CD4-positive, alpha-beta T cell (primary cell): ENCODE results near the gene ERH. TPM values are rescaled to one million over a fixed set of nuclear protein-coding genes. Genes with fewer than 3 reads are reported as not detected.

ENCODE experiments used
- ATAC-seq: fragments of 200-7000 bp; cut with Tn5 transposase; one replicate; pipeline ENCODE4 v1.10.0; 2022; ENCODE audit warnings: mild to moderate bottlenecking; ENCODE audit not compliant: poor library complexity
- CTCF ChIA-PET: fragments of 350-600 bp; sonication (Branson Sonifier 250); formaldehyde crosslinking; loops from one replicate; lab custom pipeline; 2021; ENCODE audit warnings: antibody characterized with exemption, inconsistent platforms; lab: Charles Lee
- POLR2A ChIA-PET: fragments of 350-600 bp; sonication (Branson Sonifier 250); formaldehyde crosslinking; loops from one replicate; lab custom pipeline; 2021; ENCODE audit warnings: antibody characterized with exemption, inconsistent platforms; lab: Charles Lee
- DNase-seq, 14 experiments: peaks; one replicate each; pipeline ENCODE4 v3.0.0-alpha.2; 2013 to 2020; ENCODE audit warnings: mixed read lengths in 2 of 14
- H3K27ac ChIP-seq, 2 donors: one replicate each; pipeline versions ENCODE4 v1.5.1 to v1.7.0; 2013; ENCODE audit warnings: low read length in 2 of 2, low read depth in 1 of 2, mild to moderate bottlenecking in 1 of 2
- H3K27me3 ChIP-seq, 2 experiments: 1 replicate in 1 of 2; 2 replicates in 1 of 2; pipeline versions ENCODE4 v1.6.1 to v1.7.0; 2013; ENCODE audit warnings: low read length in 2 of 2, control low read depth in 1 of 2, mild to moderate bottlenecking in 1 of 2, moderate library complexity in 1 of 2; ENCODE audit not compliant: insufficient read depth in 2 of 2, control insufficient read depth in 1 of 2
- H3K36me3 ChIP-seq: one replicate; pipeline ENCODE4 v1.6.1; 2013; ENCODE audit warnings: low read length, control low read depth; ENCODE audit not compliant: insufficient read depth
- H3K4me1 ChIP-seq: one replicate; pipeline ENCODE4 v1.6.1; 2013; ENCODE audit warnings: low read length, control low read depth; ENCODE audit not compliant: insufficient read depth
- H3K4me3 ChIP-seq: one replicate; pipeline ENCODE4 v1.5.1; 2013; ENCODE audit warnings: mild to moderate bottlenecking, low read length, moderate library complexity
- H3K9me3 ChIP-seq, 2 experiments: 1 replicate in 1 of 2; 2 replicates in 1 of 2; pipeline versions ENCODE4 v1.6.1 to v1.7.0; 2013; ENCODE audit warnings: low read length in 2 of 2, mild to moderate bottlenecking in 2 of 2, control low read depth in 1 of 2, moderate library complexity in 1 of 2; ENCODE audit not compliant: control insufficient read depth in 1 of 2, insufficient read depth in 1 of 2
- H3K27ac Mint-ChIP-seq: one replicate; pipeline ENCODE4 v1.8.0; 2020; ENCODE audit warnings: mixed read lengths
- H3K27me3 Mint-ChIP-seq: one replicate; pipeline ENCODE4 v1.8.0; 2021; ENCODE audit warnings: mixed read lengths
- H3K36me3 Mint-ChIP-seq: one replicate; pipeline ENCODE4 v1.8.0; 2021; ENCODE audit warnings: low read depth, mixed read lengths
- H3K4me1 Mint-ChIP-seq: one replicate; pipeline ENCODE4 v1.8.0; 2021; ENCODE audit warnings: low read depth, mixed read lengths
- H3K4me3 Mint-ChIP-seq: one replicate; pipeline ENCODE4 v1.8.0; 2020; ENCODE audit warnings: mild to moderate bottlenecking, mixed read lengths
- H3K9me3 Mint-ChIP-seq: one replicate; pipeline ENCODE4 v1.8.0; 2020; ENCODE audit warnings: mixed read lengths
- CTCF ChIP-seq: fragments of 200-600 bp; IDR thresholded peaks from one replicate; pipeline ENCODE4 v1.8.0; 2022; ENCODE audit warnings: antibody characterized with exemption, mild to moderate bottlenecking
- intact Hi-C, 2 experiments: fragments of 100-400 bp; cut with DNase I in 1 of 2; cut with micrococcal nuclease in 1 of 2; formaldehyde crosslinking; loops; one replicate each; pipeline versions ENCODE4 v1.15.1 to v1.9.0; 2023 to 2025; cut with DNase I, micrococcal nuclease
- total RNA-seq, 174 experiments: library from RNA in 2 of 174; stranded (reverse) in 2 of 174; gene quantifications; one replicate each; pipeline ENCODE4 v1.2.3 and lab custom pipeline; 2021 to 2026

The ERH gene
- total RNA-seq, 2 experiments from 2014 or later = 87.0 to 96.3 TPM

GRCh38 chr14:69374235-69374634 is 23.9 kb downstream of the ERH start:
- POLR2A ChIA-PET = no interaction called here
- no peak overlapping the region for H3K4me3 ChIP-seq
- Mint-ChIP-seq H3K27ac (no peak overlapping the region), H3K9me3 (peaks cover 7% of the 10 kb centered on the region), H3K4me1 (no peaks in the 10 kb centered on the region), H3K36me3 (peaks cover 53% of the 10 kb centered on the region), H3K4me3 (no peak overlapping the region), H3K27me3 (no peaks in the 10 kb centered on the region)
- no peaks in the 10 kb centered on the region for H3K27me3 ChIP-seq
- DNase-seq = no peak
- ATAC-seq = no peak
- intact Hi-C loops = no loop called here
- CTCF ChIA-PET = no interaction called here
- no peak for TF ChIP-seq CTCF
- no peak overlapping the region for H3K27ac ChIP-seq
- H3K4me1 ChIP-seq = no peaks in the 10 kb centered on the region
- no peaks in the 10 kb centered on the region for H3K9me3 ChIP-seq
- peaks cover 28% of the 10 kb centered on the region for H3K36me3 ChIP-seq

GRCh38 chr14:69373104-69373503 is 25.0 kb downstream of the ERH start:
- no peaks in the 10 kb centered on the region for H3K9me3 ChIP-seq
- H3K27ac Mint-ChIP-seq = no peak overlapping the region
- H3K27ac ChIP-seq = no peak overlapping the region
- no peak for TF ChIP-seq CTCF
- H3K36me3 Mint-ChIP-seq = peaks cover 45% of the 10 kb centered on the region
- no peaks in the 10 kb centered on the region for H3K4me1 Mint-ChIP-seq
- no peak for ATAC-seq
- H3K36me3 ChIP-seq = peaks cover 22% of the 10 kb centered on the region
- H3K4me1 ChIP-seq = no peaks in the 10 kb centered on the region
- H3K4me3 ChIP-seq = no peak overlapping the region
- ChIA-PET POLR2A (no interaction called here), CTCF (no interaction called here)
- H3K27me3 ChIP-seq = no peaks in the 10 kb centered on the region
- H3K9me3 Mint-ChIP-seq = peaks cover 7% of the 10 kb centered on the region
- H3K27me3 Mint-ChIP-seq = no peaks in the 10 kb centered on the region
- no peak for DNase-seq
- intact Hi-C loops = no loop called here
- H3K4me3 Mint-ChIP-seq = no peak overlapping the region

GRCh38 chr14:69372146-69372545 is 26.0 kb downstream of the ERH start:
- Mint-ChIP-seq H3K4me3 (no peak overlapping the region), H3K36me3 (peaks cover 37% of the 10 kb centered on the region), H3K4me1 (no peaks in the 10 kb centered on the region), H3K27ac (no peak overlapping the region), H3K9me3 (peaks cover 7% of the 10 kb centered on the region), H3K27me3 (no peaks in the 10 kb centered on the region)
- H3K27me3 ChIP-seq = no peaks in the 10 kb centered on the region
- no peak overlapping the region for H3K27ac ChIP-seq
- peaks cover 16% of the 10 kb centered on the region for H3K36me3 ChIP-seq
- no peak for DNase-seq
- POLR2A ChIA-PET = no interaction called here
- no peaks in the 10 kb centered on the region for H3K9me3 ChIP-seq
- no peaks in the 10 kb centered on the region for H3K4me1 ChIP-seq
- TF ChIP-seq CTCF = no peak
- no peak overlapping the region for H3K4me3 ChIP-seq
- intact Hi-C loops = no loop called here
- CTCF ChIA-PET = no interaction called here
- no peak for ATAC-seq
